WI38 (cell line): ENCODE data around the gene C10orf62.

Source experiments
- H3K4me3 ChIP-seq: 2 replicates; pipeline ENCODE4 v1.5.1; 2011; ENCODE audit warnings: low read depth, mild to moderate bottlenecking, control low read depth, low read length
- TF ChIP-seq, protein P1 (sequence below): IDR thresholded peaks from 2 replicates; pipeline ENCODE4 v1.5.1; 2012; ENCODE audit warnings: low read depth, mild to moderate bottlenecking, control low read depth, low read length

Gene C10orf62

DNA sequence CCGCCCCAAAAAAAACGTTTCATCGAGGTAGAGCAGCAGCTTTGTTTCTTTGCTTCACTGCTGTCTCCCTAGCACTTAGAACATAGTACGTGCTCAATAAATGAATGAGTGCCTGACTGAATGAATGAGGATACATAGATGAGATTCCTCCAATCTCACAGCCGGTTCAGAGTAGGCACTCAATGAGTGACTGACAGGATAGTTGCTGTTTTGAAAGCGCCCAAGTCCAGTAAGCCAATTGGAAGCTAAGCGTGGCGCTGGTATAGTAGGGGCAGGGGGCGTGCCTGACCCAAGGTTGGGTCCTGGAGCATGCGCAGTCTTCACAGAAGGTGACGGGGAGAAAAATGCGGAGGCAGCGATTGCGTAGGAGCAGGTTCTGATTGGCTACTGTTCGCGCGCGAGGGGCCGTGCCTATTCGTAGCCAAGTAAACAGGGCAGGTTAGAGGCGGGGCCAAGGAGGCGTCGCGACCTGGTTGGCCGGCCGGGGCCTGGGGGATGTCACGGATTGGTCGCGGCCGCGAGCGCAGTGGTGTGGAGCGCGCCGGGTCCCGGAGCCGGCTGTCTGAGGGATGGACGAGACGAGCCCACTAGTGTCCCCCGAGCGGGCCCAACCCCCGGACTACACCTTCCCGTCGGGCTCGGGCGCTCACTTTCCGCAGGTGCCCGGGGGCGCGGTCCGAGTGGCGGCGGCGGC lies 50.8 kb downstream of the C10orf62 start, which contains the start of gene PI4K2A:
Gene PI4K2A, plus strand, starts transcription at position 498 of the 694 bp plus-strand sequence. Its CDS starts 72 bp downstream, at position 570.
- TF ChIP-seq, protein P1, sequence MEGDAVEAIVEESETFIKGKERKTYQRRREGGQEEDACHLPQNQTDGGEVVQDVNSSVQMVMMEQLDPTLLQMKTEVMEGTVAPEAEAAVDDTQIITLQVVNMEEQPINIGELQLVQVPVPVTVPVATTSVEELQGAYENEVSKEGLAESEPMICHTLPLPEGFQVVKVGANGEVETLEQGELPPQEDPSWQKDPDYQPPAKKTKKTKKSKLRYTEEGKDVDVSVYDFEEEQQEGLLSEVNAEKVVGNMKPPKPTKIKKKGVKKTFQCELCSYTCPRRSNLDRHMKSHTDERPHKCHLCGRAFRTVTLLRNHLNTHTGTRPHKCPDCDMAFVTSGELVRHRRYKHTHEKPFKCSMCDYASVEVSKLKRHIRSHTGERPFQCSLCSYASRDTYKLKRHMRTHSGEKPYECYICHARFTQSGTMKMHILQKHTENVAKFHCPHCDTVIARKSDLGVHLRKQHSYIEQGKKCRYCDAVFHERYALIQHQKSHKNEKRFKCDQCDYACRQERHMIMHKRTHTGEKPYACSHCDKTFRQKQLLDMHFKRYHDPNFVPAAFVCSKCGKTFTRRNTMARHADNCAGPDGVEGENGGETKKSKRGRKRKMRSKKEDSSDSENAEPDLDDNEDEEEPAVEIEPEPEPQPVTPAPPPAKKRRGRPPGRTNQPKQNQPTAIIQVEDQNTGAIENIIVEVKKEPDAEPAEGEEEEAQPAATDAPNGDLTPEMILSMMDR = no peak
- peak within 1 kb of the TSS; percentile 90 for H3K4me3 ChIP-seq
